Measurements from ENCODE around the gene ASCL3. TPM values are rescaled to one million over a fixed set of nuclear protein-coding genes. Genes with fewer than 3 reads are reported as not detected.
"Not testable (repeated sequence)": the region's sequence is repeated elsewhere in the genome, so short reads cannot be mapped to it uniquely, and the experiment has no call there.

The ASCL3 gene
- total and polyA plus RNA-seq, 4 donors, result 0.26 TPM; not detected in 3

DNA sequence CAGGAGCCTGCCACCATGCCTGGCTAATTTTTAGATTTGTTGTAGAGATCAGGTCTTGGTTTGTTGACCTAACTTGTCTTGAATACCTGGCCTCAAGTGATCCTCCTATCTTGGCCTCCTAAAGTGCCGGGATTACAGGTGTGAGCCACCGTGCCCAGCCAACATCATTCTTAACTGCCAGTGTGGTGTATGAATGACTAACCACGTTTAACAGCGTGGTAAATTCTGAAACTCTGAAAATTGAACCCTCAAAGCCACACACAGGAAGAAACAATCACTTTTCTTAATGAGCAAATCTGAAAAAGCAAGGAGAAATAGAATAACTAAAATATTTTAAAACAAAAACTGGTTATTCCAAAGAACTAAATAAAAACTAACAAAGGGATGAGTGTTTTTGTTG, 14.0 kb upstream of the ASCL3 start:
- H3K27me3 ChIP-seq (ENCODE audit: control insufficient read depth, insufficient read depth, low read length), result no peaks in the 10 kb centered on the region
- DNase-seq (ENCODE audit: low read depth in 4 of 6, low spot score in 6 of 6), result no peak
- no peak overlapping the region for H3K4me3 ChIP-seq (ENCODE audit: low read depth, low read length)
- H3K4me1 ChIP-seq (ENCODE audit: control insufficient read depth, insufficient read depth, low read length), result no peaks in the 10 kb centered on the region
- 82% methylated on average over 2 of the region's 4 CpGs for WGBS (ENCODE audit: insufficient coverage)
- H3K36me3 ChIP-seq (ENCODE audit: control insufficient read depth, insufficient read depth, low read length), result peaks cover 22% of the 10 kb centered on the region
- H3K9me3 ChIP-seq (ENCODE audit: control insufficient read depth, insufficient read depth, low read length), result no peaks in the 10 kb centered on the region
- no peak overlapping the region for H3K27ac ChIP-seq (ENCODE audit: low read depth, low read length)

GRCh38 chr11:8948886-8949285, 6.1 kb upstream of the ASCL3 start:
- no CpG with 5 or more reads among the region's 3 CpGs for WGBS (ENCODE audit: insufficient coverage)

DNA sequence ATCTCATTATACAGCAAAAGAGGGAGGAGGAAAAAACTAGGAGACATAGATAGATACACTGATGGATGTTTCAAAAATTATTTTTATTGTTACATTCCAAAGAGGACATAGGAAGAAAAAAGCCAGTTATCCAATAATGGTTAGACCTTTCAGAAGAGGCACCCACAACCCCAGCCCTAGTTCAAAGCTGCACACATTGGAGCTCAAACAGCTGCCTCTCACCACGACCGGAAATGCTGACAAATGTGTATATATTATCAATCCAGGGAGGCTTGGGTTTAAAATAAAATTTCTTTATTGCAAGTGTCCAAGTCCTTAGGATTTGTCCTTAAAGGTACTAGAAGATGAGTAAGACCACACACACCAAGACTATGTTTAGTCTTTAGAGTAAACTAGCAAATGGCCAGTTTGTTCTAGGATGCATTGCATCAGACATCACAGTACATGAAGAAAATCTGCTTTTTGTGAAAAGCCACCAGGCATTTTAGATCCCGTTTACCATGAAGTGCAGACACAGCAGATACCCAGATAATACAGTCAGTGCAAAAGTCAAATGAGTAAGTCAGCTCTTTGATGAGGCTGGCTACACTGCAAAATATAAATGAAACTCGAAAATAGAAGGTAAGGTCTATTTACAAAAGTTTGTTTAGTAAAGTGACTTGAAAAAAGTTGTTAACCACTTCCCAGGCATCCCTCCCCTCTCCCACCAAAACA, 4.6 kb upstream of the ASCL3 start:
- peaks cover 12% of the 10 kb centered on the region for H3K36me3 ChIP-seq (ENCODE audit: control insufficient read depth, insufficient read depth, low read length)
- H3K27me3 ChIP-seq (ENCODE audit: control insufficient read depth, insufficient read depth, low read length), result no peaks in the 10 kb centered on the region
- DNase-seq (ENCODE audit: low read depth in 4 of 6, low spot score in 6 of 6), result no peak
- no peak overlapping the region for H3K27ac ChIP-seq (ENCODE audit: low read depth, low read length)
- H3K9me3 ChIP-seq (ENCODE audit: control insufficient read depth, insufficient read depth, low read length), result no peaks in the 10 kb centered on the region
- H3K4me1 ChIP-seq (ENCODE audit: control insufficient read depth, insufficient read depth, low read length), result no peaks in the 10 kb centered on the region
- WGBS (ENCODE audit: insufficient coverage), result 100% methylated on average over 1 of the region's 4 CpGs
- no peak overlapping the region for H3K4me3 ChIP-seq (ENCODE audit: low read depth, low read length)

More at GRCh38 chr11:8948886-8949285, 6.1 kb upstream of the ASCL3 start:
- Histone ChIP-seq H3K27me3 (ENCODE audit: control insufficient read depth, insufficient read depth, low read length) (no peaks in the 10 kb centered on the region), H3K27ac (ENCODE audit: low read depth, low read length) (no peak overlapping the region), H3K9me3 (ENCODE audit: control insufficient read depth, insufficient read depth, low read length) (no peaks in the 10 kb centered on the region), H3K36me3 (ENCODE audit: control insufficient read depth, insufficient read depth, low read length) (peaks cover 15% of the 10 kb centered on the region), H3K4me1 (ENCODE audit: control insufficient read depth, insufficient read depth, low read length) (no peaks in the 10 kb centered on the region), H3K4me3 (ENCODE audit: low read depth, low read length) (no peak overlapping the region)
- no peak for DNase-seq (ENCODE audit: low read depth in 4 of 6, low spot score in 6 of 6)

GRCh38 chr11:8941341-8942103, 1.3 kb downstream of the ASCL3 start:
- 43% methylated on average over 1 of the region's 8 CpGs for WGBS (ENCODE audit: insufficient coverage)
- Histone ChIP-seq H3K36me3 (ENCODE audit: control insufficient read depth, insufficient read depth, low read length) (no peaks in the 10 kb centered on the region), H3K4me1 (ENCODE audit: control insufficient read depth, insufficient read depth, low read length) (no peaks in the 10 kb centered on the region), H3K4me3 (ENCODE audit: low read depth, low read length) (no peak overlapping the region), H3K9me3 (ENCODE audit: control insufficient read depth, insufficient read depth, low read length) (no peaks in the 10 kb centered on the region), H3K27ac (ENCODE audit: low read depth, low read length) (no peak overlapping the region), H3K27me3 (ENCODE audit: control insufficient read depth, insufficient read depth, low read length) (no peaks in the 10 kb centered on the region)
- no peak for DNase-seq (ENCODE audit: low read depth in 4 of 6, low spot score in 6 of 6)

DNA sequence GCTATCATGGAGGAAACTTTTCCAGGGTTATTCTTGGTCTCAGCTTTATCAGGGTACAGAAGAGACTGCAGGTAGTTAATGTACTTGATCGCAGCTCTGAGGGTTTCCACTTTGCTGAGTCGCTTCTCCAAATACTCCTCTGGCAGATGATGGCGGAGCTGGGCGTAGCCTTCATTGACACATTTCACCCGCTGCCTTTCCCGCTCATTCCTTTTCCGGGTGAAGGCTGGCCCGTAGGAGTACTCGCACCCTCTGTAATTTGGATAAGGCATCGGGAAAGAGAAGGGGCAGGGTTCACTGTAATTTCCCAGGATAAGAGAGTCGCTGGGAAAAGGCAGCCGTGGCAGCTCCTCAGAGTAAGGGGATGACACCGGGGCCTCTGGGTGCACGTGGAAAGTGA, 5.2 kb downstream of the ASCL3 start:
- WGBS (ENCODE audit: insufficient coverage), result 83% methylated on average over 13 of the region's 14 CpGs
- no peaks in the 10 kb centered on the region for H3K4me1 ChIP-seq (ENCODE audit: control insufficient read depth, insufficient read depth, low read length)
- H3K27ac ChIP-seq (ENCODE audit: low read depth, low read length), result no peak overlapping the region
- no peaks in the 10 kb centered on the region for H3K9me3 ChIP-seq (ENCODE audit: control insufficient read depth, insufficient read depth, low read length)
- H3K36me3 ChIP-seq (ENCODE audit: control insufficient read depth, insufficient read depth, low read length), result no peaks in the 10 kb centered on the region
- no peak for DNase-seq (ENCODE audit: low read depth in 4 of 6, low spot score in 6 of 6)
- no peak overlapping the region for H3K4me3 ChIP-seq (ENCODE audit: low read depth, low read length)
- no peaks in the 10 kb centered on the region for H3K27me3 ChIP-seq (ENCODE audit: control insufficient read depth, insufficient read depth, low read length)

GRCh38 chr11:8937159-8937558, 5.7 kb downstream of the ASCL3 start:
- no peak overlapping the region for H3K27ac ChIP-seq (ENCODE audit: low read depth, low read length)
- H3K4me3 ChIP-seq (ENCODE audit: low read depth, low read length), result no peak overlapping the region
- H3K27me3 ChIP-seq (ENCODE audit: control insufficient read depth, insufficient read depth, low read length), result no peaks in the 10 kb centered on the region
- DNase-seq (ENCODE audit: low read depth in 4 of 6, low spot score in 6 of 6), result no peak
- H3K4me1 ChIP-seq (ENCODE audit: control insufficient read depth, insufficient read depth, low read length), result no peaks in the 10 kb centered on the region
- H3K9me3 ChIP-seq (ENCODE audit: control insufficient read depth, insufficient read depth, low read length), result no peaks in the 10 kb centered on the region
- 94% methylated on average over 8 of the region's 10 CpGs for WGBS (ENCODE audit: insufficient coverage)
- no peaks in the 10 kb centered on the region for H3K36me3 ChIP-seq (ENCODE audit: control insufficient read depth, insufficient read depth, low read length)

GRCh38 chr11:8935789-8936188, 7.0 kb downstream of the ASCL3 start:
- no CpG with 5 or more reads among the region's 2 CpGs for WGBS (ENCODE audit: insufficient coverage)
- H3K9me3 ChIP-seq (ENCODE audit: control insufficient read depth, insufficient read depth, low read length); DNase-seq (ENCODE audit: low read depth in 4 of 6, low spot score in 6 of 6); H3K27me3 ChIP-seq (ENCODE audit: control insufficient read depth, insufficient read depth, low read length); H3K4me3 ChIP-seq (ENCODE audit: low read depth, low read length); H3K27ac ChIP-seq (ENCODE audit: low read depth, low read length); H3K4me1 ChIP-seq (ENCODE audit: control insufficient read depth, insufficient read depth, low read length); H3K36me3 ChIP-seq (ENCODE audit: control insufficient read depth, insufficient read depth, low read length): not testable (repeated sequence)

- Histone ChIP-seq H3K9me3 (ENCODE audit: control insufficient read depth, insufficient read depth, low read length) (no peaks in the 10 kb centered on the region), H3K36me3 (ENCODE audit: control insufficient read depth, insufficient read depth, low read length) (no peaks in the 10 kb centered on the region), H3K27me3 (ENCODE audit: control insufficient read depth, insufficient read depth, low read length) (no peaks in the 10 kb centered on the region), H3K27ac (ENCODE audit: low read depth, low read length) (no peak overlapping the region), H3K4me1 (ENCODE audit: control insufficient read depth, insufficient read depth, low read length) (no peaks in the 10 kb centered on the region), H3K4me3 (ENCODE audit: low read depth, low read length) (no peak overlapping the region)
- DNase-seq (ENCODE audit: low read depth in 4 of 6, low spot score in 6 of 6), result no peak
- WGBS (ENCODE audit: insufficient coverage), result 59% methylated on average over 12 of the region's 14 CpGs
These were observed 7.9 kb downstream of the ASCL3 start for GRCh38 chr11:8934742-8935488.

DNA sequence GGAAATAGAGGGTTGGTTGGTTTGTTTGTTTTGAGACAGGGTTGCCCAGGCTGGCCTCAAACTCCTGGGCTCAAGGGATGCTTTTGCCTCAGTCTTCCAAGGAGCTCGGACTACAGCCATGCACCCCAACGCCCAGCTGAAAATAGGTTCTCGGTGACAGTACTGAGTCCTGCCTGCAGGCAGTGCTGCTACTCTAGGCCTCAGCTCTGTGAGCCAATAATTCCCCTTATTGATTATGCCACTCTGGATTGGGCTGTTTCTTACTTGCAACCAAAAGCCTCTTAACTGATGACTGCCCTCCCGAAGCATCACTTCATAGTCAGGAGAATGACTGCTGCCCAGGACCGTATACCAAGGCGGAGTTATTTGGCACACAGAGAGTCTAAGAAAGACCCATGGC, 8.9 kb downstream of the ASCL3 start:
- 90% methylated on average over 6 of the region's 6 CpGs for WGBS (ENCODE audit: insufficient coverage)
- Histone ChIP-seq H3K36me3 (ENCODE audit: control insufficient read depth, insufficient read depth, low read length) (no peaks in the 10 kb centered on the region), H3K27me3 (ENCODE audit: control insufficient read depth, insufficient read depth, low read length) (no peaks in the 10 kb centered on the region), H3K4me3 (ENCODE audit: low read depth, low read length) (no peak overlapping the region), H3K27ac (ENCODE audit: low read depth, low read length) (no peak overlapping the region), H3K9me3 (ENCODE audit: control insufficient read depth, insufficient read depth, low read length) (no peaks in the 10 kb centered on the region), H3K4me1 (ENCODE audit: control insufficient read depth, insufficient read depth, low read length) (no peaks in the 10 kb centered on the region)
- DNase-seq (ENCODE audit: low read depth in 4 of 6, low spot score in 6 of 6), result no peak

All from spinal cord (tissue), 10 donors.